Brain pericyte (primary cell): ENCODE results near the gene ABL2.
"Not testable (repeated sequence)": the region's sequence is repeated elsewhere in the genome, so short reads cannot be mapped to it uniquely, and the experiment has no call there.

Experiments used
- DNase-seq: peaks from one replicate; pipeline ENCODE4 v3.0.0-alpha.2; 2012; ENCODE audit warnings: low read depth, low spot score

Gene ABL2

DNA sequence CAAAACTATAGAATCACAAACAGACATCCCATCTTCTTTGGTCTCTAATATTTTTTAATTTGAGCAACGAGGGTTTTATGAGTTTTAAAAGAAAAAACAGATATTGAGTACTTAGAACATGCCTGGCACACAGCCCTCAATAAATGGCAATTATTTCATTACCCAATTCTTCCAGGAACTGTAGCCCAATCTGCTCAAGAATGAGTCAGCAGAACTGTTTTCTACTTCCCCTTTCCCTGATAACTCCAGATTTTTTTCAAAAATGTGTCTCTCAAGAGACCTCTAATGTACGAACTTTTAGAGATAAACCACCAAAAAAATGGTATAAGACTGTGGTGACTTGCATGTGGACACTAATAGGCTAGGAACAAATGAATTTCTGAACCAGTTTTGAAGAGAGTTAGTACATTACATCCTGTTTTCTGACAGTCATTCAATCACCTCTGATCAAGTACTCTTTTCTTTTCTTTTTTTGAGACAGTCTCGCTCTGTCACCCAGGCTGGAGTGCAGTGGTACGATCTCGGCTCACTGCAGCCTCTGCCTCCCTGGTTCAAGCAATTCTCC is 11.5 kb downstream of the ABL2 start:
- DNase-seq = no peak

DNA sequence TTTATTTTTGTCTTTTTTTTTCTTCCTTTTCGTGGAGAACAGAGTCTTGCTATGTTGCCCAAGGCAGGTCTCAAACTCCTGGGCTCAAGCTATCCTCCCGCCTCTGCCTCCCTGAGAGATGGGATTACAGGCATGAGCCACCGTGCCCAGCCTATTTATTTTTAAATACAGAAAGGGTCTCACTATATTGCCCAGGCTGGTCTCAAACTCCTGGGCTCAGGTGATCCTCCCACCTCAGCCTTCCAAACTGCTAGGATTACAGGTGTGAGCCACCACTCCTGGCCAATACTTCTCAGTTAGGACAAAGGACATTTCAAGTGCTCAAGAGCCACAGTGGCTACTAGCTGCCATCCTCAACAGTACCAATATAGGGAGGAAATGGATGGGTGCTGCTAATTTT is 16.2 kb downstream of the ABL2 start:
- DNase-seq = not testable (repeated sequence)

- no peak for DNase-seq
These were observed 20.6 kb downstream of the ABL2 start for GRCh38 chr1:179208681-179209477.

DNA sequence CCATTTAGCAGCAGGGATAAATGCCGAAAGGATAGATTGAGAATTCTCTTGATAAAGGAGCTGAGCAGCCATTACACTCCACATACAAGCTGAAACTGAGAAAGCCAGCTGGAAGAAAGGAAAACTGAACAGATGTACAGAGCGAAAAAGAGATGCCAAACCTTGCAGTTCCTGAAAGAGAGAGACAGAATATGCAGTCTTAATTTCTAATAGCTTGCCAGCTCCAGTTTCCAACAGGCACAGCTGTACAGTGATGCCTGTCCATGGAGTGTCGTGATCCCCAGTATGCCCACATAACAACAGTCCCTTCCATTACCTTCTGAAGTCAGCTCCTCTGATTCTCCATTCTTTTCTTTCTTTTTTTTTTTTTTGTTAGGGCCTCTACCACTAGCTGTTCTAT is 22.7 kb downstream of the ABL2 start:
- DNase-seq = no peak

DNA sequence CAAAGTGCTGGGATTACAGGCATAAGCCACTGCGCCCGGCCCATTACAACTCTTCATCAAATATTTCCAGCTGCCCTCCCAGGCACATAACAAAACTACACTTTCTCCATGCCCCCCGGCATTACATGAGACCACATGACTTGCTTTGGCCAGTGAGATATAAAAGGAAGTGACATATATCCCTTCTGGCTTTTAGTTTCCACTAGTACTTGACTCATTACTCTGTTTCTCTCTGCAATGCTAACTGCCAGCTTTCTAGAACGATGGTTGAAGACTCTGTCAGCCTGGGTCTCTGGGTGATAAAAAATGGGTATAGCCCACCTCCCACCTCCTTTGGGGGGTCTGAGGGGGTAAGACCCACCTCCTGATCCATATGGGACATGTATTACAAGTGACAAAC is 24.2 kb downstream of the ABL2 start:
- DNase-seq = no peak

- DNase-seq = no peak
These were observed 27.3 kb downstream of the ABL2 start for GRCh38 chr1:179202161-179202560.

DNA sequence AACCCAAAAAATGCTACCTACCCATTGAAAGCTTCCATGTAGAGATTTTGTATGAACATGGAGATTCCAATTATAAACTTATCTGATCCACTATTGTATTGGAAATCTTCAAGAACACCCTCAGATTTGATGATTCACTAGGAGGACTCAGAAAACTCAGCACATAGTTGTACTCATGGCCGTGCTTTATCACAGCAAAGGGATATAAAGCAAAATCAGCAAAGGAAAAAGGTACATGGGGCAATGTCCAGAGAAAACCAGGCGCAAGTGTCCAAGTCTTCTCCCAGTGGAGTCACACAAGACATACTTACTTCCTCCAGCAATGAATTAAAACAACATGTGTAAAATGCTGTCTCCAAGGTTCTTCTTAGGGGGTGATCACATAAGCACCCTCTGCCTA is 28.9 kb downstream of the ABL2 start:
- DNase-seq = no peak

DNA sequence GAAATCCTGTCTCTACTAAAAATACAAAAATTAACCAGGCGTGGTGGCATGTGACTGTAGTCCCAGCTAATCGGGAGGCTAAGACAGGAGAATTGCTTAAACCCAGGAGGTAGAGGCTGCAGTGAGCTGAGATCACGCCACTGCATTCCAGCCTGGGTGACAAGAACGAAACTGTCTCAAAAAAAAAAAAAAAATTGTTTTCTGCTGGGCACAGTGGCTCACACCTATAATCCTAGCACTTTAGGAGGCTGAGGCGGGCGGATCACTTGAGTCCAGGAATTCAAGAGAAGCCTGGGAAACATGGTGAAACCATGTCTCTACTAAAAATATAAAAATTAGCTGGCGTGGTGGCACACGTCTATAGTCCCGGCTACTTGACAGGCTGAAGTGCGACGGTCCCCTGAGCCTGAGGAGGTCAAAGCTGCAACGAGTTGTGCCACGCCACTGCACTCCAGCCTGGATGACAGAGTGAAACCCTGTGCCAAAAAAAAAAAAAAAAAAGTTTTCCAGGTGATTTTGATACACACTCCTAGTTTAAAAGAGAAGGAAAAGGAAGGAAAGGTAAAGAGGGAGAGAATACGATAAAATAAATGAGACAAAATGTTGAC is 31.7 kb downstream of the ABL2 start:
- no peak for DNase-seq

DNA sequence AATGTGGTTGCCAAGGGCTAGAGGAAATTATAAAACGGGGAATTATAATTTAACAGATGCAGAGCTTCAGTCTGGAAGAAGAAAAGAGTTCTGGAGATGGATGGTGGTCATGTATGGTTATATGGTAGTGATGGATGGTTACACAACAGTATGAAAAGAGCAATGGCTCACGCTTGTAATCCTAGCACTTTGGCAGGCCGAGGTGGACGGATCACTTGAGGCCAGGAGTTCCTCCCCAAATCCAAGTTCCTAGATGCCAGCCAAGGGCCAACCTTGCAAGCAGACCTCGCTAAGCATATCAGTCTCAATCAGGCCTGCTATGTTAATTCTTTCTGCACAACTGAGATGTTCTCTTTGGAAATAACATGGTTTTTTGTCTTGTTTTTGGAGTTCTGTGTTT is 33.6 kb downstream of the ABL2 start:
- not testable (repeated sequence) for DNase-seq

DNA sequence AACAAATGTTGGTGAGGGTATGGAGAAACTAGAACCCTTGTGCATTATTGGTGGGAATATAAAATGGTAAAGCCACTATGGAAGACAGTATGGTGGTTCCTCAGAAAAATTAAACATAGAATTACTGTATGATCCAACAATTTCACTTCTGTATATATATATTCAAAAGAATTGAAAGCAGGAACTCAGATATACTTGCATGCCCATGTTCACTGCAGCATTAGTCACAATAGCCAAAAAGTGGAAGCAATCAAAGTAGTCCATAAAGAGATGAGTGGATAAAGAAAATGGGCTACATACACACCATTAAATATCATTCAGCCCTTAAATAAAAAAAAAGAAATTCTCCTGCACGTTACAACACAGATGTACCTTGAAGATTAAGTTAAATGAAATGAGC is 34.1 kb downstream of the ABL2 start:
- DNase-seq = no peak

- DNase-seq = no peak
These were observed 35.4 kb downstream of the ABL2 start for GRCh38 chr1:179194068-179194537.

DNA sequence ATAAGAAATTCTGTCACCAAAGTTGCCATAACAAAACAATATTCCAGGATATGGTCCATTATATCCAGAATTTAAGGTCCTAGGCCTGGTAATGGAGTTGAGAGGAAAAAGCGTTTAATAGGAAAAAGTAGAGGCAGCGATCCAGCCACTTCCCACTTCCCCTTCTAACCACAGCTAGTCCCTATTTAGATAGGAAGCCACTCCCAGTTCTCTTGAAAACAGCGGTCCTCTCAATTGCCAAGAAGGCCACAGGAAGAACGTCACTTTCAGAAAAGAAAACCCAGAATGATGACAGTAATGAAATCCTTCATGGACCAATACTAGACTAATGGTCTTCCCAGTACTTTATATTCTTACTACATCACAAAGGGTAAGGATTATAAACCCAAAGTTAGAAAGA is 38.6 kb downstream of the ABL2 start:
- no peak for DNase-seq

- DNase-seq = no peak
These were observed 41.6 kb downstream of the ABL2 start for GRCh38 chr1:179187735-179188471.

GRCh38 chr1:179187043-179187442 is 42.4 kb downstream of the ABL2 start:
- DNase-seq = no peak

DNA sequence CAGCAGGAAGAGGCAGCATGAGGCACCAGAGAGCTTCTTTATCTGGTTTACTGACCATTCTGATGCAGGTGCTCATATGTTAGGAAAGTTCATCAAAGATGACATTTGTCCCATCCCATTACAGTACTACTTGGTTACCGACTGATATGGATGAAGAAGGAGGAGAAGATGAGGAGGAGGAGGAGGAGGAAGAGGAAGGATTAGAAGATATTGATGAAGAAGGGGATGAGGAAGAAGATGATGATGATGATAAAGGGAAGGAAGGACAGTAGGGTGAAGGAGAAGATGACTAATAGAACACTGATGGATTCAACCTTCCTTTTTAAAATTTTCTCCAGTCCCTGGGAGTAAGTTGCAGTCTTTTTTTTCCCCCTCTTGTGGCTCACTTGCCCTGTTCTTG is 45.1 kb downstream of the ABL2 start:
- no peak for DNase-seq

- no peak for DNase-seq
These were observed 45.6 kb downstream of the ABL2 start for GRCh38 chr1:179183857-179184256.

DNA sequence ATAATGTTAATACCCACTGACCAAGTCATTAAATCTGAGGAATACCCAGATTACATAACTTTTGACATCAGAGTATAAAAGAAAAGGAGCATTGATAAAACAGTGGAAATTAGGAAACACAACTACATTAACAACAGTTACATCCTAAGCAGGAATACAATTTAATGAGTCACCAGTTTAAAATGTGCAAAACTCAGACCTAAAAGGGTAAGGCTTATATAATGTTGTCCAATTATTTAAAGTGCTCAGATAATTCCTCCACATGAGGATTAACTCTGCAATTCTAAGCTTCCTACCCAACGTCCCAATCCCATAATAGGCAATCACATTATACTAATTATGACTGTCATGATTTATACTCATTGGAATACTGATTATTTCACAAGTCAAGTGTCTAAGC is 50.5 kb downstream of the ABL2 start:
- DNase-seq = no peak

DNA sequence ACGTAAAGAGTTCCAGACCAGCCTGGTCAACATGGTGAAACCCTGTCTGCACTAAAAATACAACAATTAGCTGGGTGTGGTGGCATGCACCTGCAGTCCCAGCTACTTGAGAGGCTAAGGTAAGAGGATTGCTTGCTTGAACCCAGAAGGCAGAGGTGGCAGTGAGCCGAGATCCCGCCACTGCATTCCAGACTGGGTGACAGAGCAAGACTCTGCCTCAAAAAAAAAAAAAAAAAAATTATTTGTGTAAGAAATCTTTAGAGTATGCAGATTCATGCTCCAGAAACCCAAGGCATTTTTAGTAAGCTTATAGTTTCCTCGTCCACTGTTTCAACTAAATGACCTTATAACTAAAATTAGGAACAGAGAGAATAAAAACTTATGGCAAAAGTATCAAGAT is 51.3 kb downstream of the ABL2 start:
- no peak for DNase-seq

- DNase-seq = no peak
These were observed 51.9 kb downstream of the ABL2 start for GRCh38 chr1:179177615-179178014.

DNA sequence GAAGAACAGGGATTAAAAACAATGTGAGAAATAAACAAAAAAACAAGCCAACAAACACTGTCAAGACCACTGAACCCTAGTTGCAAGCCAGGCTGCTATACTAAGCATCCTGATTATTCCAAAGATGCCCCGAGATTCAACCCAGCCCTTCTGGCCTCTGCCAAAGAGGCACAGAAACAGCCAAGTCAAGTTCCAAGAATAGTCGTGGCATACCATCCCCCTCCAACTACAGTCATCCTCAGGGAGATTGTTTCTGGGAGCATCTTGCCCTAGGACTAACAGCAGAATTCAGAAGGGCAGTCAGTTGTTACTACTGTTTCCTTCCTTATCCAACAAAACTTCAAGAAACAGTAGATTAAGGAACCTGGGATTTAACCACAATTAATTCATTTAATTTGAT is 52.3 kb downstream of the ABL2 start:
- no peak for DNase-seq

- no peak for DNase-seq
These were observed 54.3 kb downstream of the ABL2 start for GRCh38 chr1:179175011-179175841.

GRCh38 chr1:179170468-179170770 is 59.1 kb downstream of the ABL2 start:
- DNase-seq = not testable (repeated sequence)
